Upper lobe of right lung (tissue), 1 donor: Measurements from ENCODE around the gene MCUR1. TPM values are rescaled to one million over a fixed set of nuclear protein-coding genes. Genes with fewer than 3 reads are reported as not detected.
A peak's percentile ranks its signal among the peaks of the same experiment; 100 is the strongest.

Experiments used
- ATAC-seq: fragments of 200-7000 bp; cut with Tn5 transposase; one replicate; pipeline ENCODE4 v1.9.1; 2020; ENCODE audit warnings: mild to moderate bottlenecking, moderate library complexity
- DNase-seq: peaks from one replicate; pipeline ENCODE4 v3.0.0-alpha.2; 2020
- H3K27ac ChIP-seq: fragments of 200-600 bp; one replicate; pipeline ENCODE4 v1.8.0; 2022
- H3K27me3 ChIP-seq: fragments of 200-600 bp; one replicate; pipeline ENCODE4 v1.8.0; 2022; ENCODE audit warnings: mild to moderate bottlenecking
- H3K36me3 ChIP-seq: fragments of 200-600 bp; one replicate; pipeline ENCODE4 v1.8.0; 2022
- H3K4me1 ChIP-seq: fragments of 200-600 bp; one replicate; pipeline ENCODE4 v1.8.0; 2022
- H3K4me3 ChIP-seq: fragments of 200-600 bp; one replicate; pipeline ENCODE4 v1.8.0; 2022; ENCODE audit warnings: mild to moderate bottlenecking
- H3K9me3 ChIP-seq: fragments of 200-600 bp; one replicate; pipeline ENCODE4 v1.8.0; 2022
- intact Hi-C: fragments of 100-400 bp; cut with DNase I; formaldehyde crosslinking; loops from one replicate; pipeline ENCODE4 v1.11.0; 2022
- total RNA-seq: library from RNA; stranded (reverse); fragmentation: NEBNext Ultra II Directional; extraction: Animal tissue kit (Norgen Biotek cat#: 25700); gene quantifications from one replicate; pipeline ENCODE4 v1.2.1, GENCODE V29; 2021
- TF ChIP-seq, protein P1 (sequence below): fragments of 200-600 bp; IDR thresholded peaks from one replicate; pipeline ENCODE4 v1.8.0; 2022; ENCODE audit warnings: antibody characterized with exemption
- donor health status: DM: no; HTN: yes; CAD: no; lungs with severe emphysema.

Gene MCUR1
- total RNA-seq, 1 donor from 2014 or later = 35.0 TPM

DNA sequence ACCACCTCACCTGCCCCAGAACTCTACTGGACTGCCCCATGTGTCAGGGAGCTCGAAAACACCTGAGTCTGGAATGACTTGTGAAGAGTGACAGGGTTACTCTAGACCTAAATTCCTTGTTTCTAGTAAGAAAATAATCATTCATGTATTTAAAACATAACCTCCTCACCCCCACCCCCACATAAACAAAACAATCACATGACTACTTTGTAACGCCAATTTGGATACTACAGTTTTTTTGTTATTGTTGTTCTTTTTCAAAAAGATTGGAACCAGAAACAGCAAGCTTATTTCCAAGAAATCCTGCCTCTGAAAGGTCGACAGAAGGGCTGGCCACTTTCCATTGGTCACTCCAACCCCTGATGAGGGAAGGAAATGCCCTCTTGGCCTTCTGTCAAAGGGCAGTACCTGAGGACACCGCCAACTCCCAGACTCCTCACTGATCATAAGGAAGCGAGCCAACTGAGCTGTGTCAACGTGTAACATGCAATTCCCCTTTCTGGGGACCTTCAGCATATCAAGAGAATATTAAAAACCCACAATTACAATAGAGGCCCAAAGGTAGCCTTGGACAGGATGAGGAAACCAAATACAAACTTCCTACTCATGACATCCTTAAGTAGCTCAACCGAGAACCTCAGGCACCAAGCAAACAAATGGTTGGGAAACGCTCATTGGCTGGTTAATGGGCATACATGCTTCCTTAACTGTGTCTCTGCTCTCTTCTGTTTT is 2.6 kb downstream of the MCUR1 start:
- H3K9me3 ChIP-seq = no peaks in the 10 kb centered on the region
- DNase-seq (no peak), ATAC-seq (no peak)
- no peaks in the 10 kb centered on the region for H3K36me3 ChIP-seq
- TF ChIP-seq, protein P1, sequence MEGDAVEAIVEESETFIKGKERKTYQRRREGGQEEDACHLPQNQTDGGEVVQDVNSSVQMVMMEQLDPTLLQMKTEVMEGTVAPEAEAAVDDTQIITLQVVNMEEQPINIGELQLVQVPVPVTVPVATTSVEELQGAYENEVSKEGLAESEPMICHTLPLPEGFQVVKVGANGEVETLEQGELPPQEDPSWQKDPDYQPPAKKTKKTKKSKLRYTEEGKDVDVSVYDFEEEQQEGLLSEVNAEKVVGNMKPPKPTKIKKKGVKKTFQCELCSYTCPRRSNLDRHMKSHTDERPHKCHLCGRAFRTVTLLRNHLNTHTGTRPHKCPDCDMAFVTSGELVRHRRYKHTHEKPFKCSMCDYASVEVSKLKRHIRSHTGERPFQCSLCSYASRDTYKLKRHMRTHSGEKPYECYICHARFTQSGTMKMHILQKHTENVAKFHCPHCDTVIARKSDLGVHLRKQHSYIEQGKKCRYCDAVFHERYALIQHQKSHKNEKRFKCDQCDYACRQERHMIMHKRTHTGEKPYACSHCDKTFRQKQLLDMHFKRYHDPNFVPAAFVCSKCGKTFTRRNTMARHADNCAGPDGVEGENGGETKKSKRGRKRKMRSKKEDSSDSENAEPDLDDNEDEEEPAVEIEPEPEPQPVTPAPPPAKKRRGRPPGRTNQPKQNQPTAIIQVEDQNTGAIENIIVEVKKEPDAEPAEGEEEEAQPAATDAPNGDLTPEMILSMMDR = no peak
- H3K4me3 ChIP-seq = peak overlapping the region; percentile 5
- peaks cover 39% of the 10 kb centered on the region for H3K4me1 ChIP-seq
- H3K27ac ChIP-seq = peak overlapping the region; percentile 34
- intact Hi-C loops = no loop called here
- H3K27me3 ChIP-seq = no peaks in the 10 kb centered on the region

DNA sequence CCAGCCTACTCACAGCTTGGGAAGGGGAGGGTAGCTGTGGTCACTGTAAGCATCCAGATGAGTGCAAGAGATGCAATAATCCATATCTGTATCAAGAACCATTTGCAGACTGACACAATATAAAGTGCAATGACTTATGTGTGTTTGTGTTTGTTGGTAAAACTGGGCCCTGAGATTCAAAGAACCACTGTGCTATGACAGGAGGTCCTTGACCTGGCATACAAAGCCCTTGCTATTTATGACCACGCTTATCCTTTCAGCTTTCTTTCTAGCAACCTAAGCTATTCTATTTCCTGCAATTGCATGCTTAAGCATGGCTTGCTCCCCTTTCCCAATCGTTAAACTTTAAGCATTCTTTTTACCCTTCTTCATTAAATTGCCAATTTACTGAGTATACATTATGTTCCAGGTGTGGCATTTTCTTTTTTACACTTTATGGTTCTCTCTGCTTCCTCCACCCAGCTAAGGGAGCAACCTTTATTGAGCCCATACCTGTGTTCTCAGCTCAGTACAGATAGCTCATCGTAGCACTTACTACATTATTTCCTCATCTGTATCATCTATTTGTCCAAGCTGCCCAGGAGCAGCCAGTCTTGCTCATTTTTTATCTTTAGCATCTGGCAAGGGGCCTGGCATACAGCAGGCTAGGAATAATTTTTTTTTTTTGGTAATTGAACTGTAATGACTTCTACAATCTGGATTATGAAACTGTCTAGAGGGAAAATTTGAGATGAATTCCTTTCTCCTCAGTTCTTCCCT is 3.5 kb downstream of the MCUR1 start:
- DNase-seq = no peak
- Histone ChIP-seq H3K4me1 (peaks cover 39% of the 10 kb centered on the region), H3K36me3 (peaks cover 9% of the 10 kb centered on the region), H3K27me3 (no peaks in the 10 kb centered on the region), H3K27ac (peak overlapping the region; percentile 34), H3K4me3 (no peak overlapping the region), H3K9me3 (no peaks in the 10 kb centered on the region)
- no peak for ATAC-seq
- intact Hi-C loops = no loop called here
- TF ChIP-seq, protein P1 = no peak

- ATAC-seq = no peak
- TF ChIP-seq, protein P1 = no peak
- Histone ChIP-seq H3K9me3 (no peaks in the 10 kb centered on the region), H3K4me1 (peaks cover 32% of the 10 kb centered on the region), H3K27me3 (no peaks in the 10 kb centered on the region), H3K27ac (no peak overlapping the region), H3K4me3 (no peak overlapping the region), H3K36me3 (peaks cover 29% of the 10 kb centered on the region)
- no peak for DNase-seq
- intact Hi-C loops = no loop called here
Observed at GRCh38 chr6:13808801-13809200, 5.6 kb downstream of the MCUR1 start.

DNA sequence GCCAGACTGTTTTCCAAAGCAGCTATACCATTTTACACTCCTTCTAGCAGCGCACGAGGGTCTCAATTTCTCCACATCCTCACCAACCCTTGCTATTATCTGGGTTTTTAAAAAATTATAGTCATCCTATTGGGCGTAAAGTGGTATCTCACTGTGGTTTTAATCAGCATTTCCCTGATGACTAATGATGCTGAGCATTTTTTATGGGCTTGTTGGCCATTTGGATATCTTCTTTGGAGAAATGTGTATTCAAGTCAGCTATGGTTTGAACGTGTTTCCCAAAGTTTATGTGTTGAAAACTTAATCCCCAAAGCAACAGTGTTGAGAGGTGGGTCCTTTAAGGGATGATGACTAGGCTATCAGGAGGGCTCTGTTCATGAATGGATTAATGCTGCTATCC is 6.7 kb downstream of the MCUR1 start:
- no peak overlapping the region for H3K4me3 ChIP-seq
- peaks cover 25% of the 10 kb centered on the region for H3K4me1 ChIP-seq
- intact Hi-C loops = no loop called here
- H3K27ac ChIP-seq = no peak overlapping the region
- ATAC-seq (no peak), DNase-seq (no peak)
- H3K27me3 ChIP-seq = no peaks in the 10 kb centered on the region
- H3K36me3 ChIP-seq = peaks cover 40% of the 10 kb centered on the region
- TF ChIP-seq, protein P1 = no peak
- no peaks in the 10 kb centered on the region for H3K9me3 ChIP-seq

GRCh38 chr6:13803581-13803980 is 10.8 kb downstream of the MCUR1 start:
- Histone ChIP-seq H3K9me3 (no peaks in the 10 kb centered on the region), H3K36me3 (peaks cover 80% of the 10 kb centered on the region), H3K27ac (no peak overlapping the region), H3K27me3 (no peaks in the 10 kb centered on the region), H3K4me1 (no peaks in the 10 kb centered on the region), H3K4me3 (no peak overlapping the region)
- ATAC-seq = no peak
- intact Hi-C loops = no loop called here
- DNase-seq = no peak
- TF ChIP-seq, protein P1 = no peak
